HepG2 (cell line): ENCODE results near the gene RNF125. TPM values are rescaled to one million over a fixed set of nuclear protein-coding genes. Genes with fewer than 3 reads are reported as not detected.

ENCODE experiments used
- ATF2 ChIP-seq: sonication (generic); formaldehyde crosslinking; IDR thresholded peaks from 2 replicates; pipeline ENCODE4 v1.4.0; 2020; ENCODE audit warnings: missing genetic modification reagents
- ATF4 ChIP-seq, 2 experiments: fragments of 450-650 bp in 1 of 2; sonication (generic) in 1 of 2; formaldehyde crosslinking; IDR thresholded peaks; 2 replicates each; pipeline versions ENCODE4 v1.5.0 to v1.8.0; 2020 to 2022; ENCODE audit warnings: mild to moderate bottlenecking in 1 of 2, missing genetic modification reagents in 1 of 2
- BHLHE40 ChIP-seq: IDR thresholded peaks from 2 replicates; pipeline ENCODE4 v1.6.1; 2011; ENCODE audit warnings: low read length, improper control_type of control experiment
- CEBPB ChIP-seq: IDR thresholded peaks from 2 replicates; pipeline ENCODE4 v1.6.1; 2011; ENCODE audit warnings: low read depth, low read length, improper control_type of control experiment, borderline replicate concordance
- CREB1 ChIP-seq, 2 experiments: fragments of 450-650 bp in 1 of 2; IDR thresholded peaks; 2 replicates each; pipeline ENCODE4 v1.6.1; 2016 to 2017; ENCODE audit warnings: control low read depth in 1 of 2, mild to moderate bottlenecking in 1 of 2, missing compliant biosample characterization in 1 of 2, missing genetic modification characterization in 1 of 2
- ELF4 ChIP-seq: sonication (generic); formaldehyde crosslinking; IDR thresholded peaks from 2 replicates; pipeline ENCODE4 v1.5.0; 2020; ENCODE audit warnings: missing genetic modification reagents, mild to moderate bottlenecking, moderate library complexity, borderline replicate concordance
- FOXA1 ChIP-seq, 2 experiments: fragments of 450-650 bp in 1 of 2; sonication (generic) in 1 of 2; formaldehyde crosslinking in 1 of 2; IDR thresholded peaks; 2 replicates each; pipeline versions ENCODE4 v1.4.0 to v1.6.1; 2016 to 2020; ENCODE audit warnings: missing genetic modification reagents in 1 of 2
- FOXM1 ChIP-seq: sonication (generic); formaldehyde crosslinking; IDR thresholded peaks from 2 replicates; pipeline ENCODE4 v1.5.0; 2020; ENCODE audit warnings: missing genetic modification reagents
- GLMP ChIP-seq: sonication (generic); formaldehyde crosslinking; IDR thresholded peaks from 2 replicates; pipeline ENCODE4 v1.9.0; 2021; ENCODE audit warnings: missing genetic modification reagents, mild to moderate bottlenecking, borderline replicate concordance
- GTF2F1 ChIP-seq: fragments of 150-350 bp; IDR thresholded peaks from 2 replicates; pipeline ENCODE4 v1.6.1; 2014; ENCODE audit warnings: low read length
- HINFP ChIP-seq: sonication (generic); formaldehyde crosslinking; IDR thresholded peaks from 2 replicates; pipeline ENCODE4 v1.4.0; 2020; ENCODE audit warnings: low read depth, mild to moderate bottlenecking, missing genetic modification reagents
- HNRNPL ChIP-seq: fragments of 200-400 bp; formaldehyde crosslinking; IDR thresholded peaks from 2 replicates; pipeline ENCODE4 v1.6.1; 2017; ENCODE audit warnings: mild to moderate bottlenecking, low read depth, low read length
- MATR3 ChIP-seq: sonication (generic); formaldehyde crosslinking; IDR thresholded peaks from 2 replicates; pipeline ENCODE4 v1.4.0; 2020; ENCODE audit warnings: missing genetic modification reagents
- MBNL3 ChIP-seq: fragments of 250-450 bp; sonication (Bioruptor Pico); conservative IDR thresholded peaks from 2 replicates; pipeline ENCODE4 v1.8.0; 2022; ENCODE audit warnings: mild to moderate bottlenecking, inconsistent platforms
- MTF1 ChIP-seq: sonication (generic); formaldehyde crosslinking; IDR thresholded peaks from 2 replicates; pipeline ENCODE4 v1.5.0; 2020; ENCODE audit warnings: missing genetic modification reagents
- NKX3-1 ChIP-seq: sonication (generic); formaldehyde crosslinking; IDR thresholded peaks from 2 replicates; pipeline ENCODE4 v1.5.0; 2020; ENCODE audit warnings: missing genetic modification reagents
- PRPF4 ChIP-seq: fragments of 200-400 bp; formaldehyde crosslinking; IDR thresholded peaks from 2 replicates; pipeline ENCODE4 v1.6.1; 2016; ENCODE audit warnings: low read length, low read depth; ENCODE audit not compliant: poor library complexity, severe bottlenecking
- SSRP1 ChIP-seq: IDR thresholded peaks from 2 replicates; pipeline ENCODE4 v1.6.1; 2016; ENCODE audit warnings: control low read depth
- TRIM24 ChIP-seq: sonication (generic); formaldehyde crosslinking; IDR thresholded peaks from 2 replicates; pipeline ENCODE4 v1.8.0; 2022; ENCODE audit warnings: mild to moderate bottlenecking, missing genetic modification reagents
- ZFP36 ChIP-seq: fragments of 150-350 bp; IDR thresholded peaks from 2 replicates; pipeline ENCODE4 v1.6.1; 2018; ENCODE audit warnings: borderline replicate concordance, low read length, low read depth; ENCODE audit not compliant: partially characterized antibody
- ZFP36L1 ChIP-seq: sonication (generic); formaldehyde crosslinking; IDR thresholded peaks from 2 replicates; pipeline ENCODE4 v1.8.0; 2022; ENCODE audit warnings: mild to moderate bottlenecking, missing genetic modification reagents, moderate library complexity
- ZNF331 ChIP-seq: sonication (generic); formaldehyde crosslinking; IDR thresholded peaks from 2 replicates; pipeline ENCODE4 v1.4.0; 2020; ENCODE audit warnings: missing genetic modification reagents
- ZNF550 ChIP-seq: sonication (generic); formaldehyde crosslinking; IDR thresholded peaks from 2 replicates; pipeline ENCODE4 v1.4.0; 2020; ENCODE audit warnings: mild to moderate bottlenecking, missing genetic modification reagents, borderline replicate concordance
- polyA plus RNA-seq, 8 experiments: library from polyadenylated mRNA; depleted of rRNA in 3 of 8; stranded (reverse) in 7 of 8; unstranded in 1 of 8; fragments of >200 nt; fragmentation: Illumina TruSeq in 4 of 8; extraction: Trizol in 4 of 8; gene quantifications; 2 replicates each; pipeline versions ENCODE4 v1.2.1 to v1.2.3, GENCODE V29; 2011 to 2016; ENCODE audit warnings: low read depth in 4 of 8, missing spikeins in 1 of 8, mixed read lengths in 1 of 8; ENCODE audit not compliant: insufficient read depth in 1 of 8
- total RNA-seq, 5 experiments: library from RNA; depleted of rRNA; stranded (reverse); fragments of >200 nt; fragmentation: Illumina TruSeq; extraction: Trizol; gene quantifications; 2 replicates each; pipeline ENCODE4 v1.2.3, GENCODE V29; 2016; ENCODE audit warnings: low read depth in 1 of 5
- TF ChIP-seq, protein P1 (sequence below): sonication (generic); formaldehyde crosslinking; IDR thresholded peaks from 2 replicates; pipeline ENCODE4 v1.5.0; 2020; ENCODE audit warnings: missing genetic modification reagents, mild to moderate bottlenecking, borderline replicate concordance

Gene RNF125
- total and polyA plus RNA-seq, 2 of the 13 experiments (the other 11 are each of a cell fraction or from before 2014, with no cell fraction given), result 0.58 to 1.8 TPM

- TF ChIP-seq CEBPB, result no peak
- TF ChIP-seq, protein P1, sequence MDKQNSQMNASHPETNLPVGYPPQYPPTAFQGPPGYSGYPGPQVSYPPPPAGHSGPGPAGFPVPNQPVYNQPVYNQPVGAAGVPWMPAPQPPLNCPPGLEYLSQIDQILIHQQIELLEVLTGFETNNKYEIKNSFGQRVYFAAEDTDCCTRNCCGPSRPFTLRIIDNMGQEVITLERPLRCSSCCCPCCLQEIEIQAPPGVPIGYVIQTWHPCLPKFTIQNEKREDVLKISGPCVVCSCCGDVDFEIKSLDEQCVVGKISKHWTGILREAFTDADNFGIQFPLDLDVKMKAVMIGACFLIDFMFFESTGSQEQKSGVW (CRISPR knock-in tag), result 0 out of 2 replicates have a peak, but pooled peaks have one; percentile 54
- no peak for TF ChIP-seq MBNL3
- TF ChIP-seq FOXM1, result no peak
- 0 out of 2 replicates have a peak, but pooled peaks have one; percentile 15 for TF ChIP-seq ATF2 (CRISPR knock-in tag)
- 0 out of 2 replicates have a peak, but pooled peaks have one; percentile 61 for TF ChIP-seq HINFP (CRISPR knock-in tag)
- TF ChIP-seq CREB1 (IDR thresholded peaks at IDR 0.05), result peak; percentile 93
- peak; percentile 92 for TF ChIP-seq CREB1 (CRISPR knock-in tag; IDR thresholded peaks at IDR 0.05)
- no peak for TF ChIP-seq MTF1 (CRISPR knock-in tag)
- TF ChIP-seq SSRP1, result no peak
- TF ChIP-seq GLMP (CRISPR knock-in tag), result no peak
- TF ChIP-seq HNRNPL, result 0 out of 2 replicates have a peak, but pooled peaks have one; percentile 32
- no peak for TF ChIP-seq ELF4 (CRISPR knock-in tag)
- peak; percentile 45; the same call in 1 of the 2 replicates for TF ChIP-seq ZNF331 (CRISPR knock-in tag)
- no peak for TF ChIP-seq ZFP36
- no peak for TF ChIP-seq ZFP36L1 (CRISPR knock-in tag)
- TF ChIP-seq FOXA1 (IDR thresholded peaks at IDR 0.05), result no peak
- TF ChIP-seq FOXA1 (CRISPR knock-in tag; IDR thresholded peaks at IDR 0.05), result no peak; the same call in 1 of the 2 replicates
- peak; percentile 14; the same call in 1 of the 2 replicates for TF ChIP-seq NKX3-1 (CRISPR knock-in tag)
- no peak for TF ChIP-seq MATR3 (CRISPR knock-in tag)
- TF ChIP-seq ATF4 (CRISPR knock-in tag; IDR thresholded peaks at IDR 0.05), result peak in 1 of 2 experiments; percentile 65; a peak in 2 of 4 replicates
- TF ChIP-seq PRPF4, result no peak
- TF ChIP-seq GTF2F1, result no peak
- no peak for TF ChIP-seq ZNF550 (CRISPR knock-in tag)
- TF ChIP-seq TRIM24 (CRISPR knock-in tag), result no peak
- 0 out of 2 replicates have a peak, but pooled peaks have one; percentile 14 for TF ChIP-seq BHLHE40
Observed at GRCh38 chr18:32091724-32092421, 73.2 kb downstream of the RNF125 start, which contains the start of gene RNF138 (continued).
